CD14-positive monocyte (primary cell): ENCODE measurements around the gene OSTF1. TPM values are rescaled to one million over a fixed set of nuclear protein-coding genes. Genes with fewer than 3 reads are reported as not detected.

Experiments used
- DNase-seq, 3 donors: peaks; one replicate each; pipeline ENCODE4 v3.0.0-alpha.2; 2011 to 2022
- H2AFZ ChIP-seq: 2 replicates; pipeline ENCODE4 v1.6.0; 2012; ENCODE audit warnings: mild to moderate bottlenecking, low read depth, low read length, inconsistent platforms; ENCODE audit not compliant: insufficient read depth, poor library complexity, severe bottlenecking
- H3K27ac ChIP-seq, 2 donors: 1 replicate in 1 of 2; 2 replicates in 1 of 2; pipeline ENCODE4 v1.5.1; 2012 to 2013; ENCODE audit warnings: low read length in 2 of 2, control low read depth in 1 of 2, inconsistent platforms in 1 of 2, low read depth in 1 of 2, mild to moderate bottlenecking in 1 of 2
- H3K27me3 ChIP-seq, 2 donors: one replicate each; pipeline versions ENCODE4 v1.6.0 to v1.6.1; 2011 to 2013; ENCODE audit warnings: low read length in 2 of 2; ENCODE audit not compliant: control insufficient read depth in 2 of 2, insufficient read depth in 2 of 2
- H3K36me3 ChIP-seq, 2 donors: replicated peaks in 1 of 2; 1 replicate in 1 of 2; 2 replicates in 1 of 2; pipeline versions ENCODE4 v1.5.1 to v1.6.1; 2012 to 2013; ENCODE audit warnings: low read length in 2 of 2, control low read depth in 1 of 2, inconsistent platforms in 1 of 2, mild to moderate bottlenecking in 1 of 2; ENCODE audit not compliant: insufficient read depth in 2 of 2, control insufficient read depth in 1 of 2
- H3K4me1 ChIP-seq, 2 donors: 1 replicate in 1 of 2; 2 replicates in 1 of 2; pipeline versions ENCODE4 v1.5.1 to v1.6.1; 2012 to 2013; ENCODE audit warnings: low read length in 2 of 2, control low read depth in 1 of 2, inconsistent platforms in 1 of 2, mild to moderate bottlenecking in 1 of 2, moderate library complexity in 1 of 2; ENCODE audit not compliant: insufficient read depth in 2 of 2, control insufficient read depth in 1 of 2
- H3K4me2 ChIP-seq: replicated peaks from 2 replicates; pipeline ENCODE3; 2012; ENCODE audit warnings: low read length, moderate library complexity, mild to moderate bottlenecking; ENCODE audit not compliant: poor library complexity, severe bottlenecking; ENCODE audit errors: extremely low read depth
- H3K4me3 ChIP-seq, 3 experiments: fragments of 200-600 bp in 1 of 3; sonication (generic) in 1 of 3; replicated peaks in 1 of 3; 1 replicate in 2 of 3; 2 replicates in 1 of 3; pipeline ENCODE4 v1.5.1; 2011 to 2013; ENCODE audit warnings: low read length in 3 of 3, mild to moderate bottlenecking in 3 of 3, control low read depth in 2 of 3, low read depth in 2 of 3, inconsistent platforms in 1 of 3, moderate library complexity in 1 of 3
- H3K79me2 ChIP-seq: 2 replicates; pipeline ENCODE4 v1.6.0; 2012; ENCODE audit warnings: mild to moderate bottlenecking, control low read depth, inconsistent platforms, low read length, moderate library complexity; ENCODE audit not compliant: insufficient read depth
- H3K9ac ChIP-seq: 2 replicates; pipeline ENCODE4 v1.6.0; 2017; ENCODE audit warnings: low read length, mild to moderate bottlenecking; ENCODE audit not compliant: insufficient read depth, poor library complexity, severe bottlenecking
- H3K9me3 ChIP-seq, 2 donors: replicated peaks in 1 of 2; 1 replicate in 1 of 2; 2 replicates in 1 of 2; pipeline versions ENCODE4 v1.5.1 to v1.6.1; 2012 to 2013; ENCODE audit warnings: low read length in 2 of 2, control low read depth in 1 of 2; ENCODE audit not compliant: control insufficient read depth in 1 of 2, insufficient read depth in 1 of 2
- H4K20me1 ChIP-seq: 2 replicates; pipeline ENCODE4 v1.6.0; 2012; ENCODE audit warnings: mild to moderate bottlenecking, low read length, control low read depth, moderate library complexity; ENCODE audit not compliant: insufficient read depth
- H3K27ac Mint-ChIP-seq, 7 donors: one replicate each; pipeline ENCODE4 v1.8.0; 2020; ENCODE audit warnings: mild to moderate bottlenecking in 7 of 7, mixed read lengths in 7 of 7, moderate library complexity in 6 of 7, inconsistent platforms in 2 of 7
- H3K27me3 Mint-ChIP-seq, 3 donors: one replicate each; pipeline ENCODE4 v1.8.0; 2021 to 2022; ENCODE audit warnings: low read depth in 3 of 3, mild to moderate bottlenecking in 3 of 3, mixed read lengths in 3 of 3, moderate library complexity in 3 of 3, inconsistent platforms in 1 of 3
- H3K36me3 Mint-ChIP-seq, 2 donors: one replicate each; pipeline ENCODE4 v1.8.0; 2020; ENCODE audit warnings: mixed read lengths in 2 of 2, inconsistent platforms in 1 of 2, mild to moderate bottlenecking in 1 of 2
- H3K4me1 Mint-ChIP-seq: one replicate; pipeline ENCODE4 v1.8.0; 2020; ENCODE audit warnings: mild to moderate bottlenecking, mixed read lengths
- H3K4me3 Mint-ChIP-seq, 2 donors: one replicate each; pipeline ENCODE4 v1.8.0; 2020; ENCODE audit warnings: mild to moderate bottlenecking in 2 of 2, mixed read lengths in 2 of 2, moderate library complexity in 1 of 2
- H3K9me3 Mint-ChIP-seq, 7 donors: one replicate each; pipeline ENCODE4 v1.8.0; 2020 to 2022; ENCODE audit warnings: mixed read lengths in 7 of 7, mild to moderate bottlenecking in 6 of 7, moderate library complexity in 6 of 7, inconsistent platforms in 2 of 7
- CTCF ChIP-seq: fragments of 200-600 bp; IDR thresholded peaks from one replicate; pipeline ENCODE4 v1.8.0; 2022; ENCODE audit warnings: antibody characterized with exemption, mild to moderate bottlenecking
- WGBS: methylation state at CpG from one replicate; pipeline ENCODE4 v1.1.5; 2013; ENCODE audit warnings: missing lambda C conversion rate; ENCODE audit not compliant: insufficient coverage; 5-methylcytosine and 5-hydroxymethylcytosine counted together
- intact Hi-C, 2 donors: fragments of 100-400 bp; cut with micrococcal nuclease; formaldehyde crosslinking; loops; one replicate each; pipeline versions ENCODE4 v1.15.0 to v1.15.1; 2023
- polyA plus RNA-seq, 3 donors: library from polyadenylated mRNA; depleted of rRNA in 1 of 3; unstranded in 2 of 3; stranded (reverse) in 1 of 3; fragments of 300-500 nt in 2 of 3; fragments of >200 nt in 1 of 3; fragmentation: Illumina TruSeq in 2 of 3; gene quantifications; 1 replicate in 2 of 3; 2 replicates in 1 of 3; pipeline ENCODE4 v1.2.3, GENCODE V29; 2012 to 2021

The OSTF1 gene
- polyA plus RNA-seq, 3 donors: 59.8 to 296 (median 240) TPM

GRCh38 chr9:75156858-75157257 is 68.5 kb downstream of the OSTF1 start:
- no peaks in the 10 kb centered on the region for H3K79me2 ChIP-seq
- peaks cover 9 to 40% of the 10 kb centered on the region in 2 donors for H3K36me3 ChIP-seq
- H3K4me1 ChIP-seq: peaks cover 4 to 19% of the 10 kb centered on the region in 2 donors
- Mint-ChIP-seq H3K4me1 (peaks cover 22% of the 10 kb centered on the region), H3K27me3 (peaks cover 0 to 4% (median 0%) of the 10 kb centered on the region in 3 donors), H3K36me3 (peaks cover 35 to 57% of the 10 kb centered on the region in 2 donors), H3K9me3 (peaks cover 0 to 2% (median 0%) of the 10 kb centered on the region in 7 donors), H3K4me3 (no peak overlapping the region), H3K27ac (peak overlapping the region in 1 of 7 donors; percentile 54)
- no peak overlapping the region for H3K4me2 ChIP-seq
- no peaks in the 10 kb centered on the region for H3K9me3 ChIP-seq
- H3K9ac ChIP-seq: no peak overlapping the region
- no peak for TF ChIP-seq CTCF
- no peak for DNase-seq
- H2AFZ ChIP-seq: no peak overlapping the region
- no CpG with 5 or more reads among the region's 1 CpG for WGBS
- H3K27ac ChIP-seq: peak overlapping the region in 1 of 2 donors; percentile 23
- H4K20me1 ChIP-seq: peaks cover 4% of the 10 kb centered on the region
- no peak overlapping the region for H3K4me3 ChIP-seq
- no peaks in the 10 kb centered on the region for H3K27me3 ChIP-seq
- intact Hi-C loops: no loop called here

DNA sequence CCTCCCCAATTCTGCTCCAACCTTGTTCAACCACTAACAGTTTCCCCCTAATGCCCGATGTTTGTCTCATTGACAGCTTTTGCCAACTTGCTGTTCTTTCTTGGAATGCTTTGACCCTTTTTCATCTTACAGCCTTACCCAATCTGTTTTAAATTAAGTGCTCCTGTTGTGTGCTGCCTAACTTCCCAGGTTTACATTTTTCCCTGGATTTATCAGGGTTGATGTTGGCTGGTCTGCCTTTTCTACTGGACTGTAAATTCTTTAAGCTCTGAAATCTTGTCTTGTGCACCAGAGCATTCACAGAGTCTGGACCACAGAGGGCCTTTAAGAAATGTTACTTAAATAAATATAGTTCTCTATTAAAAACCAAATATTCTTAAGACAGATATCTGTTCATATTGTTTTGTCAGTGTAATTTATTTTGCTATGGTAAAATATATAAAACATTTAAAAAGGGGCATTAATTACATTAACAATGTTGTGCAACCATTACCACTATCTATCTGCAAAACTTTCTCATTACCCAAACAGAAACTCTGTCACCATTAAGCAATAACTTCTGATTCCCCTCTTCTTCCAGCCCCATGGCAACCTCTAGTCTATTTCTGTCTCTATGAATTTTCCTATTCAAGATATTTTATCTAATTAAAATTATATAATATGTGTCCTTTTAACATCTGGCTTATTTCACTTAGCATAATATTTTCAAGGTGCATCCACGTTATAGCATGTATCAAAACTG is 73.0 kb downstream of the OSTF1 start:
- peaks cover 6 to 34% of the 10 kb centered on the region in 2 donors for H3K36me3 ChIP-seq
- H3K27me3 Mint-ChIP-seq: no peaks in the 10 kb centered on the region
- DNase-seq: no peak
- intact Hi-C loops: no loop called here
- peaks cover 4 to 16% of the 10 kb centered on the region in 2 donors for H3K4me1 ChIP-seq
- no peak overlapping the region for H3K9ac ChIP-seq
- H3K9me3 ChIP-seq: no peaks in the 10 kb centered on the region
- H4K20me1 ChIP-seq: no peaks in the 10 kb centered on the region
- no peaks in the 10 kb centered on the region for H3K27me3 ChIP-seq
- no peak overlapping the region for H3K4me3 Mint-ChIP-seq
- H3K79me2 ChIP-seq: no peaks in the 10 kb centered on the region
- H3K36me3 Mint-ChIP-seq: peaks cover 41 to 68% of the 10 kb centered on the region in 2 donors
- no peak overlapping the region for H2AFZ ChIP-seq
- TF ChIP-seq CTCF: no peak
- peaks cover 0 to 11% (median 4%) of the 10 kb centered on the region in 7 donors for H3K9me3 Mint-ChIP-seq
- H3K27ac Mint-ChIP-seq: peak overlapping the region in 2 of 7 donors; percentile 15 to 78
- no peak overlapping the region for H3K4me2 ChIP-seq
- peaks cover 18% of the 10 kb centered on the region for H3K4me1 Mint-ChIP-seq
- 89% methylated on average over 1 of the region's 2 CpGs for WGBS
- H3K27ac ChIP-seq: peak overlapping the region in 1 of 2 donors; percentile 55
- H3K4me3 ChIP-seq: no peak overlapping the region
